ENCODE data around the gene ETV3L.
A peak's percentile ranks its signal among the peaks of the same experiment; 100 is the strongest.
"Not testable (repeated sequence)": the region's sequence is repeated elsewhere in the genome, so short reads cannot be mapped to it uniquely, and the experiment has no call there.

The ETV3L gene

DNA sequence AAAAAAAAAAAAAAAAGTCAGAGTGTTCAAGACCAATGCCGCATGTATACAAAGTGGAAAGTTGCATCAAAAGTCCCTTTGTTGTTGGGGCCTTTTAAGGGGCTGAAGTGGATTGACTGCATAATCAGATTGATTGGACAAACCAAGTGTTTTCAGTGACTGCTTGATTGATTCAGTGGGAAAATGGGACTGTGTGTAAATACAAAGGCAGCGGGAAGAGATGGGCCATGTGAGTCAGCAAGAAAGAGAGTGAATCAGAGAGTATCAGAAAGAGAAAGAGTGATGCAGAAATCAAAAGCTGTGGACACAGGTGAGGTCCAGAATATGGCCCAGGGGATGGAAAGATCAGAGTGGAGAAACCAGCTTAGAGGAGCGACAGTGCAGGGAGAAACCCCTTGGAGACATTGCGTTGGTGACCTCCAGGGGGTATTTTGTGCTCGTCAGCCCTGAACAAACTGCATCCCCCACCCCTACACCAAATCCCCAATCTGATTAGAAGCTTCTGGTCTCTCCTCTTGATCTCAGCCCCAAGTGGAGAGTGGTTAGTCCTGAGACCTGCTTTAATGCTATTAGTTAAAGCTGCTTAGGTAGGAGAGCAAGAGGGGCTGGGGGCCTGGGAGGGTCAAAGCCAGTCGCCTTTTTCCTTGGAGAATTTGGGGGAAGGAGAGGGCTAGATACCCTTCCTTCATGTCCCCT, 5.1 kb upstream of the ETV3L start:
- DNase-seq: no peak

DNA sequence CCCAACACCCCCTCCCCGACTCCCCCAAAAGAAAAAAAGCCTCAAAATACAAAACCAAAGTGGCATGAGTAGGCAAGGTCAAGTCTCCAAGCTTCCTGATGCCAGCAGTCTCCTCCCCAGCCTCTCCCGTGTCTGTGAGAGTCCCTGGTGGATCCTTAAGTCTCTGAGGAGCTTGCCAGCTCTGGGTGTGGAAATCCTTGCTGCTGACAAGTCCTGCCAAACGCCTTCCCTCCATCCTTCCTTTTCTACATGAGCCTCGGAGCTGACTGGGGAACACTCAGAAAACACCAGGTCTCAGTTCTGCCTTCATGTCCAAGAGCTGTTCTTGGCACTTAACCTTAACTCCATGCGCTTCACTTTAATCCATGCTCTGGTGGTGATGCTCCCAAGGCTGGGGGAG, 3.7 kb upstream of the ETV3L start:
- DNase-seq: no peak

DNA sequence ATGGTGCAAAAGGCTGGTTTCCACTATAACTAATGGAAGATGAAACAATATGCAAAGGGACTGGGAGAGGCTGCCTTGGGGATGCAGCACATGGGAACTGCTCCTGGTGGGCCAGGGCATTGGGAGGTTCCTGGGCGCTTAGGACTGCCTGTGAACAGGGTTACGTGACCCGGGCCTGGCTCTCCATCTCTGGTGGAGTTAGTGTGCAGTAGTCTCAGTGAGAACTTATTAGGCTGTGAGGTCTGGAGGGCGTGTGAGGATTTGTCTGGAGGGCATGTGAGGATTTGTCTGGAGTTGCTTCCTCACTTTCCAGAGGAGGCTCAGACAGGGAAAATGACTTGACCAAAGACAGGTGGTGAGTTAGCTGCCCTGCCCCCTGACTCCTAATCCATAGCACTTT, 1.5 kb upstream of the ETV3L start:
- no peak for DNase-seq

DNA sequence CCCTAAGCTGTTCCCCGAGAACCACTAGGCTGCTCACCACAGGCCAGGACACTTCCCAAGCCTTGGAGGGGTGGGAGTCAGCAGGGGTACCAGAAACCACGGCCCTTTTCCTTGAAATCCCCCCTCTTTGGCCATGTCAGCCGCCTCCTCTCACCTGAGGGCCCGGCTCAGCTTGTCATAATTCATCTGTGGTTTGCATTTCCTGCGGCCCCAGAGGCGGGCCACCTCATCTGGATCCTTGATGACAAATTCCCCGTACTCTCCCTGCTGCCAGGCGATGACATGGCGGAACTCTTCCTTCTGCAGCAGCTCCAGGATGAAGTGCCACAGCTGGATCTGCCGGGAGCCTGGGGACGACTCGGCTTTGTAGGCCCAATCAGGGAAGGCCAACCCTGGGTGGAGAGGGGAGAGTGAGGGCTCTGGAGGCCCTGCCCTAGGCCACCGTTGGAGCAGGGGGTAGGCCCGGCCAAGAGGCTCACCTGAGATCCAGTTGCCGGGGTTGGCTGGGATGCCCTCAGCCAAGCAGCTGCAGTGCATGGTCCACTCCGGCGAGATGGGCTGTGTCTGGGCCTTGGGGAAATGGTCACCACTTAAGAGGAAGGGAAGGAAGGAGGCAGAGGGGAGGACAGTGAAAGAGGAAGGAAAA, 498 bp downstream of the ETV3L start:
- not testable (repeated sequence) for DNase-seq

DNA sequence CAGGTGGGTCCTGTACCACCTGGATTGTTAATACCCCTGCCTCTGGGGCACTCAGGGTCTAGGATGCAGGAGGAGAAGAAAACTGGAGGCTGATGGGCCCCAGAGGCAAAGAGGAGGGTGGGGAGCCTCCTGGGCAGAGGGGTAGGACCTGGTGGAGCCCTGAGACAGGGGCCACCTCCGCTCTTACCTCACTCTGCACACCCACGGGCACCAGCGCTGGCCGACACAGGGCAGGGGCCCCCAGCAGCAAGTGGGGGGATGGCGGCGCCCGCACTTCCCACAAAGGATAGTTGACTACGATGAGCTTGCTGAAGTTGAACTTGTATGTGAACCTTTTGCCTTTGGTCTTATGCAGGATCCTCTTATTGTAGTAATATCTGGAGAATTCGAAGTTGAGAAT, 1.1 kb downstream of the ETV3L start:
- DNase-seq: no peak

DNA sequence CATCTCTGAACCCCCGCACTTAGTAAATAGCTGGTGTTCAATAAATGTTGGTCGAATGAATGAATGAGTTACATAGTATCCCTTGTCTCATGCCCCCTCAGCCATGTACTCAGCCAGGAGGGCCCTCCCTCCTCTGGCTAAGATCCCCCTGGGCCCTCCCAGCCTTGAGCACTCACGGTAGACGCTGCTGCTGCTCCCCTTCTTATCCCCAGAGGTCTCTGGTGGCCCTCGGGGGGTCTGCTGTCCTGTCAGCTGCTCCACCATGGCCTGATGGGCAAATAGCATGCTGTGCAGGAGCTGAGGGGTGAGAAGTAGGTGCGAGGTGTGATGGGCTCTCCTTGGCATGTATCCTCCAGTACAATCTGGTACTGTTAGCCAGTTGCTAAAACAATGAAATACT, 1.9 kb downstream of the ETV3L start:
- no peak for DNase-seq

DNA sequence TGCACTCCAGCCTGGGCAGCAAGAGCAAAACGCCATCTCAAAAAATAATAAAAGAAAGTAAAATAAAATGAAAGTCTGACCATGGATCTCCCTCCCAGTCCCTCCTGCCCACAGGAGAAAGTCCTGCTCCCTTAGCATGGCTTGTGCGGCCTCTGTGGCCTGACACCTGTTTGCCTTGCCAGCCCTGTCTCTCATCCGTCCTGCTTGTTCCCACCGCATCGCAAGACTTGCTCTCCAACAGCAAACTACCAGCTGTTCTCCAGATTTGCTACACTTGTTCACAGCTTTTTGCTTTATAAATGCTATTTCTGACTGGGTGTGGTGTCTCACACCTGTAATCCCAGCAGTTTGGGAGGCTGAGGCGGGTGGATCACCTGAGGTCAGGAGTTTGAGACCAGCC, 2.7 kb downstream of the ETV3L start:
- DNase-seq: no peak

DNA sequence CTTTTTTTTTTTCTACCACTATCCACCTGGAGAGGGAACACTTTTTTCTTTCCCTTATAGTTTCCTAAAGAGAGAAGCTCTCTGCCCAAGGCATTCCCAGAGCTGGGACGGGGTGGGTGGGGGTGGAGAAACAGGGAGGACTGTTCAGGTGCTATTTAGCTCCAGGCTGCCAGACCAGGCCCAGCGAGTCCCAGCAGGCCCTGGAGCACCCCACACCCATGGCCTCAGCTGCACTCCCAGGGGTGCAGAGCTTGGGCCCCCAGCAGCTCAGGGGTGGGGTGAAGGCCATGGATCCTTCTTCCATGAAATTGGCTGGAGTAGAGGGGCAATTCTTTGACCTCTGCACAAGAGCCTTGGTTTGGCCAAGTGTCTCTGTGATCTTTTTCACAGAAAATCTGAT, 4.1 kb downstream of the ETV3L start:
- DNase-seq: no peak

DNA sequence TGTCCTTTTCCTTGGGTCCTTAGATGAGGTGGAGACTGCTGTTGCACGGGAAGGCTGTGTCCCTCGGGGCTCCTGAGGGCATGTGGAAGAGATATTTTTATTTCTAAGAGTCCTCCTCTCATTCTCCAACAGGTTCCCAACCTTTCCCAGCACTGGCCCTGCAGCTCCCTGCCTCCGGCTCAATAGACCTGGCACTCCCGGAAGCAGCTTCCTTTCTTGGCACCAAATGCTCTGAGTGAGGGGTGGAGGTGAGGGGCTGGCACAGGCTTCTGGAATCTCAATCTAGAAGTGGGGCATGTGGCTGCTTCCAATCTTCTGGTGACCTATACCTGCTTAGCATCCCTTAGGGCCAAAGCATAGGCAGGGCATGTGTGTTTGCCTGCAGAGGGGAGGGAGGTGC, 4.5 kb downstream of the ETV3L start:
- no peak for DNase-seq

DNA sequence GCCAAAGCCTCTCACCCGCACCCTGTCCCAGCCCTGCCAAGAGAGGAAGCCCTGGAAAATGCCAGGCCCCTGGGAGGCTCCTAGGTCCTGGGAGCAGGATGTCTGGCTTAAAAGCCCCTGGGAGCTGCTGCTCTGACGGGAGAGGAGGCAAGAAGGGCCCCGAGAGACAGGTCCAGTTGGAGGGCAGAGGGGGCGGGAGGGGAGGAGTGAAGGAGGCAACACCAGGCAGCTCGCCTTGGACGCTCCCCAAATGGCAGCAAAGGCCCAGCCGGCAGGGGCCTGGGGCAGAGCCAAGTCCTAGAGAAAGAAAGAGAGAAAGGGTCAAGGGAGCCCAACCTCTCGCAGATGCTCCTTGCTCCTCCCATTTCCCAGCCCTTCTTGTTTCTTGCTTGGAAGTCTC, 6.8 kb downstream of the ETV3L start:
- DNase-seq: no peak

DNA sequence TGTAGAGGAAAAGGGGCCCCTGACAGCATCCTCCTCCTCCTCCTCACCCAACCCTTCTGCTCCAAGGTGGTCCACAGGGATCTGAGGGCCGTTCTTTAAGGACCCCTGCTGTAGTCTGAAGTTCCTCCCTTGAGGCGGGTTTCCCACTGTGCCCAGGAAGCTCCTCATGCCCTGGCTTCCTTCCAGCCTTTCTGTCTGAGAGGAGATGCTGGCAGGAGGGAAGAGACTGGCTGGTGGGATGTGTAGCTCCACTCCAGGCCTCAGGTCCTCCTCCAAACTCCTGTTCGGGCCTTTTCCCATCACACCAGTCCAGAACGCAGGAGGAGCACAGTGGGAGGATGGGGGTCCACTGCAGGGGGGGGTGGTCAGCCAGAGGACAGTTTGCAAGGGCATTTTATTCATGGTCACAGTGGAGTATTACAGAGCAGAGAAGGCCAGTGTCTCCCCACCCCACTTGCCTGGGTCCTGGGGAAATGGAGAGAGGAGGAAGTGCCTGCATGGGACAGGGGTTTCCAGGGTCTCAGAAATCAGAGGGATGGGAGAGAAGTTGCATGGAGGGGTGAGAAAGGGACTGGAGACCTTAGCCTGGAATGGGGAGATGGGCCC, 7.8 kb downstream of the ETV3L start:
- no peak for DNase-seq

DNA sequence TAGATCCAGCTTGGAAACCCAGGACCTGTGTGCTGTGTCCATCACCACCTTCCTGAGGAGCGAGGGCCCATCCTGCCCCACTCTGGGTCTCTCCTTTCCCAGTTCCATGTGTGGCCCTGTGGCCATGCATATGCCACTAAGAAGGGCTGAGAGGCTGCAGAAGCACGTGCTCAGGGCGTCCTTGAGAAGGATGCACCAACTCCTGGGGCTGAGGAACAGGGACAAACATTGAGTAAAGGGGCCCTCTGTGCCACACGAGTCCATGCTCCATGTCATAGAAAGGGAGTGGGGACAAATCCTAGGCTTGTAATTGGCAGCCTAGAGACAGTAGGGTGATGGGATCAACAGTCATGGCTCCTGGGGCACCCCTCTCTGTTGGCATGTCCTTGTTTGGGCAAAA, 8.4 kb downstream of the ETV3L start:
- DNase-seq: no peak

DNA sequence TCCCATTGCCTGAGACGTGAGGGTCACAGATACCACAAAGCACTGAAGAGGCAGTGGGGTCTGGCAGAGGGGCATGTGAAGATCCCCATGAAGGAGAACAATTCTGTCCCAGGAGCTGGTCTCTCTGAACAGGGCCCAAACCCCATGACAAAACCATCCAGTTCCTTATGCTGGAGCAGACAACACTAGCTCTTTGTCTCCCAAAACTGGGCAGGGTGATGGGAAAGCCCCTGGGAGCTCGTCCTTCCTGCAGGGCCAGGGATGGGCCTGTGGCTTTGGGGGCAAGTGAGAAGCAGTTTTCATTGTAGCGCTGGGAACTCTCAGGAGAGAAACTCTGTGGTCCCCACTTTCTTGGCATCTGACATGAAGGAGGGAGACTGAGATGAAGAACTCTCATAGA, 8.8 kb downstream of the ETV3L start:
- DNase-seq: no peak

DNA sequence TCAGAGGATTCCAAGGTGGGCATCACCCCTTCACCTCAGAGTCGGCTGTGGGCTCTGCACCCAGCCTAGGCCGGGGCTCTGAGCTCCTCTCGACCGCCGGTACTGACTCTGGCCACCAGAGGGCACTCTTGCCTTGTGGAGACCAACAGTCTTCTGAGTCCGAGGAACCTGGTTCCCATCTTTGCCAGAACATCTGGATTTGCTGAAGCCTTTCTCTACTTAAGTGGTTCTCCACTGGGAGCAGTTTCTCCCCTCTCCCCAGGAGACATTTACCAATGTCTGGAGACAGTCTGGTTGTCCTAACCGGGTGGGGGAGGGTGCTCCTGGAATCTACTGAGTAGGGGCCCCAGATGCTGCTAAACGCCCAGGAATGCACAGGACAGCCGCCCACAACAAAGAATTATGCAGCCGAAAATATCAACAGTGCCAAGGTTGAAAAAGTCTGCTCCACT, 9.4 kb downstream of the ETV3L start:
- DNase-seq: peak; percentile 77

DNA sequence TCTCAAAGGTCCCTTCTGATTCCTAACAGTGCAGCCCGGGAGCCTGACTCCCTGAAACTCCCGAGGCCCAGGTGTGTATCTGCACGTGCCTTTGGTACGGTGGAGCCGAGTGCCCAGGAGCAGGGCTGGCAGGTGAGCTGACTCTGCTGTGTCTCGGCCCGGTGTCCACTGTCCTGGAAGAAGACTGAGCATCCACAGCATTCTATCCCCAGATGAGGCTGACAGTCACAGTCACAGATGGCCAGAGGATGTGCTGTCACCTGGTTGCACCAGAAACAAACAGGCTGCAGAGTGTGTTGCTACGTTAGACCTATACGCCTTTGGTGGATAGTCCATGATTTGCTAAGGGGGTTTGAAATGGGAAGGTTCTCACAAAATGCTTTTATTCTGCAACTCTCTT, 9.8 kb downstream of the ETV3L start:
- DNase-seq: no peak

DNA sequence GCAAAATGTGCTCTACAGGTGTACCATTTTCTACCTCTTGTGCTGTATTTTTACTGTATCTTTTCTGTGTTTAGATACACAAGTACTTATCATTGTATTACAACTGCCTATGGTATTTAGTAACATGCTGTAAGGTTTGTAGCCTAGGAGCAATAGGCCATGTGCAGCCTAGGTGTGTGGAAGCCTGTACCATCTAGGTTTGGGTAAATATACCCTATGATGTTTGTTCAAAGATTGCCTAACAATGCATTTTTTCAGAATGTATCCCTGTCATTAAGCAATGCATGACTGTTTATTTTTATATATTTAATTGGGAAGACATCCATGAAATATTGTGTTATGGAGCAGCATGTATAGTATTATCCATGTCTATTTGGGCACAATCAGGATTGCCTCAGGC, 11.0 kb downstream of the ETV3L start:
- no peak for DNase-seq

DNA sequence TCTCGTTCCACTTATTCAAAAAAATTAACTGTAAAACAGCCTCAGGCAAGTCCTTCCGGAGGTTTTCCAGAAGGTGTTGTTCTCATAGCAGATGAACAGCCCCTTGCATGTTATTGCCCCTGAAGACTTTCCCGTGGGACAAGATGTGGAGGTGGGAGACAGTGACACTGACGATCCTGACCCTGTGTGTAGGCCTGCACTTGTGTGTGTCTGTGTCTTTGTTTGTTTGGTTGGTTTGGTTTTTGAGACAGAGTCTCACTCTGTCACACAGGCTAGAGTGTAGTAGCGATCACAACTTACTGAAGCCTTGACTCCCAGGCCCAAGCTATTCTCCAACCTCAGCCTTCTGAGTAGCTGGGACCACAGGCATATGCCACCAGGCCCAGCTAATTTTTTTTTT, 12.6 kb downstream of the ETV3L start:
- no peak for DNase-seq

DNA sequence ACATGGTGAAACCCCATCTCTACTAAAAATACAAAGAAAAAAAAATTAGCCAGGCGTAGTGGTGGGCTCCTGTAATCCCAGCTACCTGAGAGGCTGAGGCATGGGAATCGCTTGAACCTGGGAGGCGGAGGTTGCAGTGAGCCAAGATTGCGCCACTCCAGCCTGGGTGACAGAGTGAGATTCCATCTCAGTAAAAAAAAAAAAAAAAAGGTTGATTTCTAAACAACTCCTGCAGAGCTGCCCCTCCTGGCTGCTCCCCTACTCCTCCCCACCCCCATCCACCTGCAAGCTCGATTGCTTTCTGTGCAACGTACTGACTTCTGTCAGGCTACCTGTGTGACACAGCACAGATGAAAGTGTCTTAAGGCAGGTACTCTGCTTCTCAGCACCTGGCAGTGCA, 13.3 kb downstream of the ETV3L start:
- DNase-seq: no peak

DNA sequence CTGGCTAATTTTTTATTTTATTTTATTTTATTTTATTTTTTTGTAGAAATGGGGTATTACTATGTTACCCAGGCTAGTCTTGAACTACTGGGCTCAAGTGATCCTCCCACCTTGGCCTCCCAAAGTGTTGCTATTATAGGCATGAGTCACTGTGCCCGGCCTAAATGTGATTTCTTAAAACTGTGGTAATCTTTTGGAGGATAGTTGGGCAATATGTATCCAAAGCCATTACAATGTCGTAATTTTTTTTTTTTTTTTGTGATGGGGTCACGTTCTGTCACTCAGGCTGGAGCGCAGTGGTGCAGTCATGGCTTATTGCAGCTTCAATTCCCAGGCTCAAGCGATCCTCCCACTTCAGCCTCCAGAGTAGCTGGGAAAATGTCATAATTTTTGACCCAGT, 14.2 kb downstream of the ETV3L start:
- DNase-seq: no peak

DNA sequence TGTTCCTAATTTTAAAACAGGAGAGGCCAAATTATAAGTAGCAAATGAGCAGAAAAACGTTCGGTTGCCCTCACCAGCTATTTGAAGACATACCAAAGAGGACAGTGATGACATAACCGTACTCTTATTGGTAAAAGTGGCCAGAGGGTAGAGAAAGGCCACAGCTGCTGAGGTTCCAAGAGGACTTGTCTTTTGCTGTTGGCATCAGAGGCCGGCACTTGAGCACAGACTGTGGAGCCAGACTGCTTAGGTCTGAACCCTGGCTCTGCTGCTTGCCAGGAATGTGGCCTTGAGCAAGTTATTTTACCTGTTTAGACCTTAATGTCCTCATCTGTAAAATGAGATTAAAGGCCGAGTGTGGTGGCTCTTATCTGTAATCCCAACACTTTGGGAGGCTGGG, 14.9 kb downstream of the ETV3L start:
- no peak for DNase-seq

DNA sequence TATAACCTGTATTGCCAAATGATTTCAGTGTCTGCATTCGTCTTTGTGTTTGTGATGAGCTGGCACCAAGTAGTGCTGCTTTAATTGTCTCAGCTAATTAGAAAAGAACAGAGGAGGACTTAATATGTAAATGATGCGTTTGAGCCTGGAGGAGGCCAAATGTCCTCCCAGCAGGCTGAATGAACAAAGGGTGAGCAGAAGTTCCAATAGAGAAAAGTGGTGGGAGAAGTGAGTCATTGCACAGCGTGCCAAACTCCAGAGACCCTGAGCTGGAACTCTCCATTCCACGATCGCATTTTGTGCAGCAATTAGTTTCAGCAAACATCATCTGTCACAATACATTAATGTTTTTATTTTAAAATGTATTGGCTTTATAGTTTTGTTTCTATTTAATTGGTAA, 17.9 kb downstream of the ETV3L start:
- DNase-seq: no peak

DNA sequence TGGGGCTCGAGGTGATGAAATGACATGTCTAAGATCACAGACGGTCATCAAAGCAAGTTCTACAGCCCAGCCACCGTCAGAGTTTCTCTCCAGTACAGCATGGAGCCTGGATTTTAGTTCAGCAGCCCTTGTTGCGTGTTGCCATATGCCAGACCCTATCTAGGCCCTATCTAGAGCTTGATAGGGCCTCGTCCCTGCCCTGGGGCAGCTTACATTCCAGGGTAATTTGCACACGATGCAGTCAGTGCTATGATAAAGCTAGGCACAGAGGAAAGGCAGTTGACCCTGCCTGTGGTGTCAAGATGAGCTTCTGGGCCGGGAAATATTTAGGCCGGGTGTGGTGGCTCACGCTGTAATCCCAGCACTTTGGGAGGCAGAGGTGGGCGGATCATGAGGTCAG, 18.9 kb downstream of the ETV3L start:
- DNase-seq: no peak

DNA sequence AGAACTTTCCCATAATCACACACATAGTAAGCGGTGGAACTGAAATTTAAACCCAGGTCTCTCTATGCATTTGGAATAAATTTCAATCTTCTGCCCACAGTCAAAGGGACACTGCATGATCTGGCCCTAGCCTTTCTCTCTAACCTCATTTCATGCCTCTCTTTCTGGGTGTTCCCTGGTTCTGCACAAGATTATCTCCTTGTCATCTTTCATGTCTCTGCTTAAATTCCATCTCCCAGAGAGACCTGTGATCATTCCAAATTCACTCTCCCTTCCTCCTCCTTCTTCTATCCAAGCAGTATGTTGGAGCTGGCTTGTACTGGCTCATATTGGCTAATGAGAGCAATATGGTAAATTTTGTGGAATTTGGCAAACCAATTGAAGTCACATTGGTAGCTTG, 22.2 kb downstream of the ETV3L start:
- no peak for DNase-seq

DNA sequence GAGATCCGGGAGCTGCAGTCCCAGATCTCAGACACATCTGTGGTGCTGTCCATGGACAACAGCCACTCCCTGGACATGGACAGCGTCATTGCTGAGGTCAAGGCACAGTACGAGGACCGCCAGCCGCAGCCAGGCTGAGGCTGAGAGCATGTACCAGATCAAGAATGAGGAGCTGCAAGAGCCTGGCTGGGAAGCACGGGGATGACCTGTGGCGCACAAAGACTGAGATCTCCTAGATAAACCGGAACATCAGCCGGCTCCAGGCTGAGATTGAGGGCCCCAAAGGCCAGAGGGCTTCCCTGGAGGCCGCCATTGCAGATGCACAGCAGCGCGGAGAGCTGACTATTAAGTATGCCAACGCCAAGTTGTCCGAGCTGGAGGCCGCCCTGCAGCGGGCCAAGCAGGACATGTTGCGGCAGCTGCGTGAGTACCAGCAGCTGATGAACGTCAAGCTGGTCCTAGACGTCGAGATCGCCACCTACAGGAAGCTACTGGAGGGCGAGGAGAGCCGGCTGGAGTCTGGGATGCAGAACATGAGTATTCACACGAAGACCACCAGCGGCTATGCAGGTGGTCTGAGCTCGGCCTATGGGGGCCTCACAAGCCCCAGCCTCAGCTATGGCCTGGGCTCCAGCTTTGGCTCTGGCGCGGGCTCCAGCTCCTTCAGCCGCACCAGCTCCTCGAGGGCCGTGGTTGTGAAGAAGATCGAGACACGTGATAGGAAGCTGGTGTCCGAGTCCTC, 25.5 kb downstream of the ETV3L start:
- DNase-seq: peak; percentile 1
